K562 (cell line): Measurements from ENCODE around the gene TMEM43. TPM values are rescaled to one million over a fixed set of nuclear protein-coding genes. Genes with fewer than 3 reads are reported as not detected.

Experiments used
- CGGBP1 ChIP-seq: fragments of 250-450 bp; sonication (Bioruptor Pico); IDR thresholded peaks from 2 replicates; pipeline ENCODE4 v1.9.0; 2021; ENCODE audit warnings: mild to moderate bottlenecking
- CREB1 ChIP-seq, 2 experiments: sonication (generic) in 1 of 2; formaldehyde crosslinking in 1 of 2; IDR thresholded peaks; 2 replicates each; pipeline versions ENCODE4 v1.6.1 to v1.8.0; 2012 to 2022; ENCODE audit warnings: inconsistent platforms in 1 of 2, mild to moderate bottlenecking in 1 of 2, missing genetic modification reagents in 1 of 2, moderate library complexity in 1 of 2
- DEAF1 ChIP-seq: fragments of 450-650 bp; formaldehyde crosslinking; IDR thresholded peaks from 2 replicates; pipeline ENCODE4 v1.4.0; 2020; ENCODE audit warnings: mild to moderate bottlenecking, moderate library complexity
- GATAD2B ChIP-seq: fragments of 450-650 bp; IDR thresholded peaks from 2 replicates; pipeline ENCODE4 v1.6.1; 2017; ENCODE audit warnings: mild to moderate bottlenecking, borderline replicate concordance
- HMG20B ChIP-seq: fragments of 250-450 bp; sonication (Bioruptor Pico); IDR thresholded peaks from 2 replicates; pipeline ENCODE4 v1.5.0; 2021; ENCODE audit warnings: mild to moderate bottlenecking
- HNRNPUL1 ChIP-seq: fragments of 200-400 bp; formaldehyde crosslinking; IDR thresholded peaks from 2 replicates; pipeline ENCODE4 v1.6.1; 2017; ENCODE audit warnings: low read length
- HOMEZ ChIP-seq: fragments of 250-450 bp; sonication (Bioruptor Pico); IDR thresholded peaks from 2 replicates; pipeline ENCODE4 v1.4.0; 2020; ENCODE audit warnings: mild to moderate bottlenecking, moderate library complexity
- IRF2 ChIP-seq: sonication (generic); formaldehyde crosslinking; IDR thresholded peaks from 2 replicates; pipeline ENCODE4 v1.8.1; 2022; ENCODE audit warnings: mild to moderate bottlenecking, missing genetic modification reagents
- MAZ ChIP-seq, 2 experiments: fragments of 450-650 bp in 1 of 2; sonication (generic) in 1 of 2; formaldehyde crosslinking; IDR thresholded peaks in 1 of 2; conservative IDR thresholded peaks in 1 of 2; 2 replicates each; pipeline versions ENCODE4 v1.4.0 to v1.5.0; 2020; ENCODE audit warnings: mild to moderate bottlenecking in 1 of 2, missing genetic modification reagents in 1 of 2
- MXI1 ChIP-seq: IDR thresholded peaks from 2 replicates; pipeline ENCODE4 v1.6.1; 2011; ENCODE audit warnings: low read depth, mild to moderate bottlenecking, improper control_type of control experiment, low read length
- PATZ1 ChIP-seq: fragments of 250-450 bp; sonication (Bioruptor Pico); IDR thresholded peaks from 2 replicates; pipeline ENCODE4 v1.5.0; 2020; ENCODE audit warnings: mild to moderate bottlenecking, borderline replicate concordance
- POLR2G ChIP-seq: fragments of 200-400 bp; formaldehyde crosslinking; IDR thresholded peaks from 2 replicates; pipeline ENCODE4 v1.6.1; 2017; ENCODE audit warnings: low read depth, mild to moderate bottlenecking, antibody characterized with exemption, low read length, moderate library complexity
- RB1 ChIP-seq: fragments of 450-650 bp; IDR thresholded peaks from 2 replicates; pipeline ENCODE4 v1.6.1; 2017; ENCODE audit warnings: low read depth, mild to moderate bottlenecking
- RBM25 ChIP-seq: fragments of 200-400 bp; formaldehyde crosslinking; IDR thresholded peaks from 2 replicates; pipeline ENCODE4 v1.6.1; 2018; ENCODE audit warnings: low read length, low read depth, moderate library complexity; ENCODE audit not compliant: severe bottlenecking
- RNF2 ChIP-seq: sonication (generic); IDR thresholded peaks from 2 replicates; pipeline ENCODE4 v1.6.1; 2016
- SMARCA4 ChIP-seq: fragments of 450-650 bp; IDR thresholded peaks from 2 replicates; pipeline ENCODE4 v1.6.1; 2016
- SREBF1 ChIP-seq: fragments of 150-350 bp; IDR thresholded peaks from 2 replicates; pipeline ENCODE4 v1.6.1; 2014; ENCODE audit warnings: antibody characterized with exemption, low read depth, low read length, borderline replicate concordance
- TCF15 ChIP-seq: fragments of 250-450 bp; sonication (Bioruptor Pico); IDR thresholded peaks from 2 replicates; pipeline ENCODE4 v1.8.0; 2022; ENCODE audit warnings: moderate library complexity, mild to moderate bottlenecking, inconsistent platforms
- XRCC4 ChIP-seq: IDR thresholded peaks from one replicate; pipeline ENCODE4 v1.6.1; 2011; ENCODE audit not compliant: insufficient read depth, insufficient read length; ENCODE audit errors: extremely low read depth
- ZBED1 ChIP-seq: IDR thresholded peaks from 2 replicates; pipeline ENCODE4 v1.6.1; 2014
- ZNF12 ChIP-seq: sonication (generic); formaldehyde crosslinking; IDR thresholded peaks from 2 replicates; pipeline ENCODE4 v1.4.0; 2020; ENCODE audit warnings: mild to moderate bottlenecking, missing genetic modification reagents
- ZNF561 ChIP-seq: fragments of 450-650 bp; formaldehyde crosslinking; conservative IDR thresholded peaks from 2 replicates; pipeline ENCODE4 v1.4.0; 2020; ENCODE audit warnings: mild to moderate bottlenecking, moderate library complexity
- ZNF707 ChIP-seq: fragments of 250-450 bp; sonication (Bioruptor Pico); conservative IDR thresholded peaks from 2 replicates; pipeline ENCODE4 v1.8.0; 2022; ENCODE audit warnings: inconsistent platforms, mild to moderate bottlenecking, moderate library complexity
- ZNF717 ChIP-seq: fragments of 250-450 bp; sonication (Bioruptor Pico); IDR thresholded peaks from 2 replicates; pipeline ENCODE4 v1.5.0; 2021
- ZNF780A ChIP-seq: fragments of 250-450 bp; sonication (Bioruptor Pico); IDR thresholded peaks from 2 replicates; pipeline ENCODE4 v1.5.0; 2021; ENCODE audit warnings: mild to moderate bottlenecking
- polyA plus RNA-seq, 8 experiments: library from polyadenylated mRNA; depleted of rRNA in 4 of 8; stranded (reverse) in 5 of 8; unstranded in 3 of 8; fragments of >200 nt; fragmentation: Nextera tagmentation in 2 of 8; fragmentation: Illumina TruSeq in 1 of 8; extraction: Ambion mirVana in 2 of 8; extraction: Trizol in 1 of 8; gene quantifications; 2 replicates each; pipeline versions ENCODE4 v1.2.1 to v1.2.3, GENCODE V29; 2011 to 2014; ENCODE audit warnings: inconsistent platforms in 1 of 8, missing spikeins in 1 of 8
- total RNA-seq, 7 experiments: library from RNA; depleted of rRNA in 6 of 7; stranded (reverse); fragments of >200 nt in 6 of 7; fragmentation: Illumina TruSeq in 2 of 7; extraction: Trizol in 2 of 7; gene quantifications; 2 replicates each; pipeline versions ENCODE4 v1.2.1 to v1.2.3, GENCODE V29; 2011 to 2021; ENCODE audit warnings: low replicate concordance in 1 of 7

TMEM43 gene
- total and polyA plus RNA-seq, 9 of the 15 experiments (the other 6 are each of a cell fraction or from before 2014, with no cell fraction given): 16.7 to 46.1 (median 35.7) TPM

GRCh38 chr3:14124615-14125192 lies at the start of gene TMEM43, which contains the start of gene CHCHD4 (continued):
- TF ChIP-seq CGGBP1: no peak; the same call in 1 of the 2 replicates
- no peak for TF ChIP-seq IRF2 (CRISPR knock-in tag)
- peak; percentile 96 for TF ChIP-seq RB1
- TF ChIP-seq MAZ (CRISPR knock-in tag; conservative IDR thresholded peaks at IDR 0.05 in 1 of 2, IDR thresholded peaks at IDR 0.05 in 1 of 2): peak; percentile 23 to 79; a peak in 2 of 4 replicates
- no peak for TF ChIP-seq ZNF780A (CRISPR knock-in tag)
- TF ChIP-seq SMARCA4: no peak
- no peak for TF ChIP-seq HMG20B (CRISPR knock-in tag)
- TF ChIP-seq TCF15 (CRISPR knock-in tag): no peak
- no peak for TF ChIP-seq RNF2
- peak; percentile 78 for TF ChIP-seq CREB1 (IDR thresholded peaks at IDR 0.05)
- peak; percentile 68; the same call in 1 of the 2 replicates for TF ChIP-seq CREB1 (CRISPR knock-in tag; IDR thresholded peaks at IDR 0.05)
- no peak for TF ChIP-seq ZNF12 (CRISPR knock-in tag)
- TF ChIP-seq ZNF717 (CRISPR knock-in tag): no peak
- no peak for TF ChIP-seq XRCC4
- no peak for TF ChIP-seq ZNF561 (CRISPR knock-in tag)
- peak; percentile 17; the same call in 1 of the 2 replicates for TF ChIP-seq SREBF1
- no peak for TF ChIP-seq GATAD2B
- TF ChIP-seq HNRNPUL1: no peak
- peak; percentile 91 for TF ChIP-seq POLR2G
- no peak for TF ChIP-seq ZNF707
- TF ChIP-seq PATZ1 (CRISPR knock-in tag): no peak
- TF ChIP-seq ZBED1: no peak
- no peak for TF ChIP-seq RBM25
- no peak for TF ChIP-seq DEAF1
- TF ChIP-seq MXI1: 0 out of 2 replicates have a peak, but pooled peaks have one; percentile 32
- TF ChIP-seq HOMEZ: 0 out of 2 replicates have a peak, but pooled peaks have one; percentile 50
